Stomach smooth muscle (tissue), 2 donors: ENCODE data around the gene RBM33.
A peak's percentile ranks its signal among the peaks of the same experiment; 100 is the strongest.

Experiments used
- H3K27ac ChIP-seq: one replicate; pipeline ENCODE4 v1.7.0; 2013; ENCODE audit warnings: mild to moderate bottlenecking, low read length, inconsistent platforms
- H3K27me3 ChIP-seq, 2 donors: one replicate each; pipeline ENCODE4 v1.7.0; 2013; ENCODE audit warnings: low read length in 2 of 2; ENCODE audit not compliant: insufficient read depth in 2 of 2, control insufficient read depth in 1 of 2
- H3K36me3 ChIP-seq, 2 donors: one replicate each; pipeline ENCODE4 v1.7.0; 2013; ENCODE audit warnings: low read length in 2 of 2; ENCODE audit not compliant: control insufficient read depth in 2 of 2, insufficient read depth in 2 of 2
- H3K4me1 ChIP-seq: one replicate; pipeline ENCODE4 v1.7.0; 2013; ENCODE audit warnings: low read length; ENCODE audit not compliant: control insufficient read depth, insufficient read depth
- H3K4me3 ChIP-seq, 2 donors: one replicate each; pipeline ENCODE4 v1.7.0; 2013; ENCODE audit warnings: low read length in 2 of 2
- H3K9ac ChIP-seq, 2 donors: one replicate each; pipeline ENCODE4 v1.7.0; 2013; ENCODE audit warnings: low read length in 2 of 2, mild to moderate bottlenecking in 1 of 2
- H3K9me3 ChIP-seq, 2 donors: one replicate each; pipeline ENCODE4 v1.7.0; 2013; ENCODE audit warnings: low read length in 2 of 2; ENCODE audit not compliant: control insufficient read depth in 2 of 2
- donor health status: healthy.
- donor health status: Pancreatic carcinoma.

The RBM33 gene

GRCh38 chr7:155644178-155644970, at the start of gene RBM33:
Gene RBM33, plus strand, starts transcription at chr7:155644661. Its CDS starts 216 bp downstream, at chr7:155644877.
- peaks cover 4 to 8% of the 10 kb centered on the region in 2 donors for H3K36me3 ChIP-seq
- H3K4me1 ChIP-seq, result peaks cover 10% of the 10 kb centered on the region
- H3K4me3 ChIP-seq, result peak within 1 kb of the TSS; percentile 95 to 98
- H3K27ac ChIP-seq, result peak within 1 kb of the TSS; percentile 86
- H3K9ac ChIP-seq, result peak within 1 kb of the TSS; percentile 81 to 97
- no peaks in the 10 kb centered on the region for H3K9me3 ChIP-seq
- H3K27me3 ChIP-seq, result no peaks in the 10 kb centered on the region

- Histone ChIP-seq H3K27ac (no peak overlapping the region), H3K36me3 (no peaks in the 10 kb centered on the region), H3K9ac (no peak overlapping the region), H3K4me1 (no peaks in the 10 kb centered on the region), H3K27me3 (peaks cover 0 to 3% of the 10 kb centered on the region in 2 donors), H3K4me3 (no peak overlapping the region), H3K9me3 (no peaks in the 10 kb centered on the region)
Measured at GRCh38 chr7:155594961-155595366, 49.5 kb upstream of the RBM33 start.

GRCh38 chr7:155597753-155598140, 46.7 kb upstream of the RBM33 start:
- no peaks in the 10 kb centered on the region for H3K9me3 ChIP-seq
- H3K4me1 ChIP-seq, result no peaks in the 10 kb centered on the region
- no peaks in the 10 kb centered on the region for H3K36me3 ChIP-seq
- no peak overlapping the region for H3K27ac ChIP-seq
- no peak overlapping the region for H3K9ac ChIP-seq
- H3K4me3 ChIP-seq, result no peak overlapping the region
- H3K27me3 ChIP-seq, result peaks cover 6 to 8% of the 10 kb centered on the region in 2 donors

- peaks cover 10 to 15% of the 10 kb centered on the region in 2 donors for H3K27me3 ChIP-seq
- H3K4me3 ChIP-seq, result no peak overlapping the region
- H3K27ac ChIP-seq, result no peak overlapping the region
- no peak overlapping the region for H3K9ac ChIP-seq
- H3K9me3 ChIP-seq, result no peaks in the 10 kb centered on the region
- no peaks in the 10 kb centered on the region for H3K4me1 ChIP-seq
- H3K36me3 ChIP-seq, result no peaks in the 10 kb centered on the region
Measured at GRCh38 chr7:155598810-155599210, 45.7 kb upstream of the RBM33 start.

- Histone ChIP-seq H3K27me3 (peaks cover 10 to 15% of the 10 kb centered on the region in 2 donors), H3K36me3 (no peaks in the 10 kb centered on the region)
Measured at GRCh38 chr7:155602156-155602555, 42.3 kb upstream of the RBM33 start.

GRCh38 chr7:155602750-155603149, 41.7 kb upstream of the RBM33 start:
- Histone ChIP-seq H3K4me3 (no peak overlapping the region), H3K27ac (no peak overlapping the region), H3K27me3 (peaks cover 10 to 15% of the 10 kb centered on the region in 2 donors), H3K4me1 (no peaks in the 10 kb centered on the region), H3K9ac (no peak overlapping the region), H3K36me3 (no peaks in the 10 kb centered on the region), H3K9me3 (no peaks in the 10 kb centered on the region)

More at GRCh38 chr7:155602156-155602555, 42.3 kb upstream of the RBM33 start:
- H3K27ac ChIP-seq, result no peak overlapping the region
- H3K4me3 ChIP-seq, result no peak overlapping the region
- H3K9me3 ChIP-seq, result no peaks in the 10 kb centered on the region
- no peak overlapping the region for H3K9ac ChIP-seq
- H3K4me1 ChIP-seq, result no peaks in the 10 kb centered on the region

GRCh38 chr7:155603205-155603857, 41.1 kb upstream of the RBM33 start:
- H3K27ac ChIP-seq, result no peak overlapping the region
- no peaks in the 10 kb centered on the region for H3K4me1 ChIP-seq
- peaks cover 10 to 15% of the 10 kb centered on the region in 2 donors for H3K27me3 ChIP-seq
- H3K4me3 ChIP-seq, result no peak overlapping the region
- H3K9ac ChIP-seq, result no peak overlapping the region
- no peaks in the 10 kb centered on the region for H3K9me3 ChIP-seq
- H3K36me3 ChIP-seq, result no peaks in the 10 kb centered on the region

- Histone ChIP-seq H3K9ac (no peak overlapping the region), H3K27ac (no peak overlapping the region), H3K4me1 (no peaks in the 10 kb centered on the region), H3K4me3 (no peak overlapping the region), H3K9me3 (no peaks in the 10 kb centered on the region), H3K36me3 (no peaks in the 10 kb centered on the region), H3K27me3 (peaks cover 10 to 15% of the 10 kb centered on the region in 2 donors)
Measured at GRCh38 chr7:155603858-155604503, 40.5 kb upstream of the RBM33 start.

GRCh38 chr7:155604504-155604997, 39.9 kb upstream of the RBM33 start:
- no peaks in the 10 kb centered on the region for H3K4me1 ChIP-seq
- no peaks in the 10 kb centered on the region for H3K36me3 ChIP-seq
- no peak overlapping the region for H3K4me3 ChIP-seq
- no peak overlapping the region for H3K9ac ChIP-seq
- H3K27me3 ChIP-seq, result peaks cover 10 to 13% of the 10 kb centered on the region in 2 donors
- no peak overlapping the region for H3K27ac ChIP-seq
- H3K9me3 ChIP-seq, result no peaks in the 10 kb centered on the region

- H3K4me3 ChIP-seq, result no peak overlapping the region
- H3K36me3 ChIP-seq, result no peaks in the 10 kb centered on the region
- no peaks in the 10 kb centered on the region for H3K4me1 ChIP-seq
- no peak overlapping the region for H3K9ac ChIP-seq
- H3K27me3 ChIP-seq, result peaks cover 0 to 2% of the 10 kb centered on the region in 2 donors
- no peak overlapping the region for H3K27ac ChIP-seq
- H3K9me3 ChIP-seq, result no peaks in the 10 kb centered on the region
Measured at GRCh38 chr7:155609185-155609584, 35.3 kb upstream of the RBM33 start.
